CD14-positive monocyte (primary cell): ENCODE data around the gene ADRB1. TPM values are rescaled to one million over a fixed set of nuclear protein-coding genes. Genes with fewer than 3 reads are reported as not detected.
A peak's percentile ranks its signal among the peaks of the same experiment; 100 is the strongest.

Source experiments
- DNase-seq, 3 donors: peaks; one replicate each; pipeline ENCODE4 v3.0.0-alpha.2; 2011 to 2022
- H2AFZ ChIP-seq: 2 replicates; pipeline ENCODE4 v1.6.0; 2012; ENCODE audit warnings: mild to moderate bottlenecking, low read depth, low read length, inconsistent platforms; ENCODE audit not compliant: insufficient read depth, poor library complexity, severe bottlenecking
- H3K27ac ChIP-seq, 2 donors: 1 replicate in 1 of 2; 2 replicates in 1 of 2; pipeline ENCODE4 v1.5.1; 2012 to 2013; ENCODE audit warnings: low read length in 2 of 2, control low read depth in 1 of 2, inconsistent platforms in 1 of 2, low read depth in 1 of 2, mild to moderate bottlenecking in 1 of 2
- H3K27me3 ChIP-seq, 2 donors: one replicate each; pipeline versions ENCODE4 v1.6.0 to v1.6.1; 2011 to 2013; ENCODE audit warnings: low read length in 2 of 2; ENCODE audit not compliant: control insufficient read depth in 2 of 2, insufficient read depth in 2 of 2
- H3K36me3 ChIP-seq, 2 donors: replicated peaks in 1 of 2; 1 replicate in 1 of 2; 2 replicates in 1 of 2; pipeline versions ENCODE4 v1.5.1 to v1.6.1; 2012 to 2013; ENCODE audit warnings: low read length in 2 of 2, control low read depth in 1 of 2, inconsistent platforms in 1 of 2, mild to moderate bottlenecking in 1 of 2; ENCODE audit not compliant: insufficient read depth in 2 of 2, control insufficient read depth in 1 of 2
- H3K4me1 ChIP-seq, 2 donors: 1 replicate in 1 of 2; 2 replicates in 1 of 2; pipeline versions ENCODE4 v1.5.1 to v1.6.1; 2012 to 2013; ENCODE audit warnings: low read length in 2 of 2, control low read depth in 1 of 2, inconsistent platforms in 1 of 2, mild to moderate bottlenecking in 1 of 2, moderate library complexity in 1 of 2; ENCODE audit not compliant: insufficient read depth in 2 of 2, control insufficient read depth in 1 of 2
- H3K4me2 ChIP-seq: replicated peaks from 2 replicates; pipeline ENCODE3; 2012; ENCODE audit warnings: low read length, moderate library complexity, mild to moderate bottlenecking; ENCODE audit not compliant: poor library complexity, severe bottlenecking; ENCODE audit errors: extremely low read depth
- H3K4me3 ChIP-seq, 3 experiments: fragments of 200-600 bp in 1 of 3; sonication (generic) in 1 of 3; replicated peaks in 1 of 3; 1 replicate in 2 of 3; 2 replicates in 1 of 3; pipeline ENCODE4 v1.5.1; 2011 to 2013; ENCODE audit warnings: low read length in 3 of 3, mild to moderate bottlenecking in 3 of 3, control low read depth in 2 of 3, low read depth in 2 of 3, inconsistent platforms in 1 of 3, moderate library complexity in 1 of 3
- H3K79me2 ChIP-seq: 2 replicates; pipeline ENCODE4 v1.6.0; 2012; ENCODE audit warnings: mild to moderate bottlenecking, control low read depth, inconsistent platforms, low read length, moderate library complexity; ENCODE audit not compliant: insufficient read depth
- H3K9ac ChIP-seq: 2 replicates; pipeline ENCODE4 v1.6.0; 2017; ENCODE audit warnings: low read length, mild to moderate bottlenecking; ENCODE audit not compliant: insufficient read depth, poor library complexity, severe bottlenecking
- H3K9me3 ChIP-seq, 2 donors: replicated peaks in 1 of 2; 1 replicate in 1 of 2; 2 replicates in 1 of 2; pipeline versions ENCODE4 v1.5.1 to v1.6.1; 2012 to 2013; ENCODE audit warnings: low read length in 2 of 2, control low read depth in 1 of 2; ENCODE audit not compliant: control insufficient read depth in 1 of 2, insufficient read depth in 1 of 2
- H4K20me1 ChIP-seq: 2 replicates; pipeline ENCODE4 v1.6.0; 2012; ENCODE audit warnings: mild to moderate bottlenecking, low read length, control low read depth, moderate library complexity; ENCODE audit not compliant: insufficient read depth
- H3K27ac Mint-ChIP-seq, 7 donors: one replicate each; pipeline ENCODE4 v1.8.0; 2020; ENCODE audit warnings: mild to moderate bottlenecking in 7 of 7, mixed read lengths in 7 of 7, moderate library complexity in 6 of 7, inconsistent platforms in 2 of 7
- H3K27me3 Mint-ChIP-seq, 3 donors: one replicate each; pipeline ENCODE4 v1.8.0; 2021 to 2022; ENCODE audit warnings: low read depth in 3 of 3, mild to moderate bottlenecking in 3 of 3, mixed read lengths in 3 of 3, moderate library complexity in 3 of 3, inconsistent platforms in 1 of 3
- H3K36me3 Mint-ChIP-seq, 2 donors: one replicate each; pipeline ENCODE4 v1.8.0; 2020; ENCODE audit warnings: mixed read lengths in 2 of 2, inconsistent platforms in 1 of 2, mild to moderate bottlenecking in 1 of 2
- H3K4me1 Mint-ChIP-seq: one replicate; pipeline ENCODE4 v1.8.0; 2020; ENCODE audit warnings: mild to moderate bottlenecking, mixed read lengths
- H3K4me3 Mint-ChIP-seq, 2 donors: one replicate each; pipeline ENCODE4 v1.8.0; 2020; ENCODE audit warnings: mild to moderate bottlenecking in 2 of 2, mixed read lengths in 2 of 2, moderate library complexity in 1 of 2
- H3K9me3 Mint-ChIP-seq, 7 donors: one replicate each; pipeline ENCODE4 v1.8.0; 2020 to 2022; ENCODE audit warnings: mixed read lengths in 7 of 7, mild to moderate bottlenecking in 6 of 7, moderate library complexity in 6 of 7, inconsistent platforms in 2 of 7
- WGBS: methylation state at CpG from one replicate; pipeline ENCODE4 v1.1.5; 2013; ENCODE audit warnings: missing lambda C conversion rate; ENCODE audit not compliant: insufficient coverage; 5-methylcytosine and 5-hydroxymethylcytosine counted together
- intact Hi-C, 2 donors: fragments of 100-400 bp; cut with micrococcal nuclease; formaldehyde crosslinking; loops; one replicate each; pipeline versions ENCODE4 v1.15.0 to v1.15.1; 2023
- polyA plus RNA-seq, 3 donors: library from polyadenylated mRNA; depleted of rRNA in 1 of 3; unstranded in 2 of 3; stranded (reverse) in 1 of 3; fragments of 300-500 nt in 2 of 3; fragments of >200 nt in 1 of 3; fragmentation: Illumina TruSeq in 2 of 3; gene quantifications; 1 replicate in 2 of 3; 2 replicates in 1 of 3; pipeline ENCODE4 v1.2.3, GENCODE V29; 2012 to 2021
- TF ChIP-seq, protein P1 (sequence below): fragments of 200-600 bp; IDR thresholded peaks from one replicate; pipeline ENCODE4 v1.8.0; 2022; ENCODE audit warnings: antibody characterized with exemption, mild to moderate bottlenecking

Gene ADRB1
- polyA plus RNA-seq, 3 donors = 0.05 to 3.4 TPM; not detected in 1

GRCh38 chr10:114079421-114079820 lies 35.8 kb downstream of the ADRB1 start:
- H3K27ac Mint-ChIP-seq = no peak overlapping the region
- no peaks in the 10 kb centered on the region for H3K36me3 ChIP-seq
- H3K27me3 Mint-ChIP-seq = peaks cover 0 to 2% (median 0%) of the 10 kb centered on the region in 3 donors
- no peaks in the 10 kb centered on the region for H3K27me3 ChIP-seq
- H3K9me3 Mint-ChIP-seq = peaks cover 0 to 5% (median 0%) of the 10 kb centered on the region in 7 donors
- H2AFZ ChIP-seq = no peak overlapping the region
- DNase-seq = no peak
- no peak overlapping the region for H3K27ac ChIP-seq
- TF ChIP-seq, protein P1, sequence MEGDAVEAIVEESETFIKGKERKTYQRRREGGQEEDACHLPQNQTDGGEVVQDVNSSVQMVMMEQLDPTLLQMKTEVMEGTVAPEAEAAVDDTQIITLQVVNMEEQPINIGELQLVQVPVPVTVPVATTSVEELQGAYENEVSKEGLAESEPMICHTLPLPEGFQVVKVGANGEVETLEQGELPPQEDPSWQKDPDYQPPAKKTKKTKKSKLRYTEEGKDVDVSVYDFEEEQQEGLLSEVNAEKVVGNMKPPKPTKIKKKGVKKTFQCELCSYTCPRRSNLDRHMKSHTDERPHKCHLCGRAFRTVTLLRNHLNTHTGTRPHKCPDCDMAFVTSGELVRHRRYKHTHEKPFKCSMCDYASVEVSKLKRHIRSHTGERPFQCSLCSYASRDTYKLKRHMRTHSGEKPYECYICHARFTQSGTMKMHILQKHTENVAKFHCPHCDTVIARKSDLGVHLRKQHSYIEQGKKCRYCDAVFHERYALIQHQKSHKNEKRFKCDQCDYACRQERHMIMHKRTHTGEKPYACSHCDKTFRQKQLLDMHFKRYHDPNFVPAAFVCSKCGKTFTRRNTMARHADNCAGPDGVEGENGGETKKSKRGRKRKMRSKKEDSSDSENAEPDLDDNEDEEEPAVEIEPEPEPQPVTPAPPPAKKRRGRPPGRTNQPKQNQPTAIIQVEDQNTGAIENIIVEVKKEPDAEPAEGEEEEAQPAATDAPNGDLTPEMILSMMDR = no peak
- intact Hi-C loops = no loop called here
- no peaks in the 10 kb centered on the region for H3K36me3 Mint-ChIP-seq
- H3K4me3 ChIP-seq = no peak overlapping the region
- peaks cover 11 to 12% of the 10 kb centered on the region in 2 donors for H3K4me1 ChIP-seq
- H4K20me1 ChIP-seq = no peaks in the 10 kb centered on the region
- no peak overlapping the region for H3K4me2 ChIP-seq
- 93% methylated on average over 3 of the region's 5 CpGs for WGBS
- H3K9me3 ChIP-seq = peaks cover 0 to 3% of the 10 kb centered on the region in 2 donors
- peaks cover 27% of the 10 kb centered on the region for H3K4me1 Mint-ChIP-seq
- H3K79me2 ChIP-seq = no peaks in the 10 kb centered on the region
- no peak overlapping the region for H3K9ac ChIP-seq
- H3K4me3 Mint-ChIP-seq = no peak overlapping the region

- peak overlapping the region in 1 of 7 donors; percentile 20 for H3K27ac Mint-ChIP-seq
- H3K36me3 Mint-ChIP-seq = no peaks in the 10 kb centered on the region
- Histone ChIP-seq H4K20me1 (no peaks in the 10 kb centered on the region), H3K27me3 (no peaks in the 10 kb centered on the region), H2AFZ (no peak overlapping the region), H3K9me3 (peaks cover 0 to 3% of the 10 kb centered on the region in 2 donors), H3K79me2 (no peaks in the 10 kb centered on the region), H3K4me3 (no peak overlapping the region), H3K27ac (no peak overlapping the region), H3K9ac (no peak overlapping the region), H3K4me1 (peaks cover 10 to 11% of the 10 kb centered on the region in 2 donors), H3K36me3 (no peaks in the 10 kb centered on the region), H3K4me2 (no peak overlapping the region)
- no peak for DNase-seq
- H3K4me1 Mint-ChIP-seq = peaks cover 18% of the 10 kb centered on the region
- WGBS = 100% methylated on average over 3 of the region's 8 CpGs
- peaks cover 0 to 5% (median 0%) of the 10 kb centered on the region in 7 donors for H3K9me3 Mint-ChIP-seq
- TF ChIP-seq, protein P1 = no peak
- H3K27me3 Mint-ChIP-seq = peaks cover 0 to 2% (median 2%) of the 10 kb centered on the region in 3 donors
- no peak overlapping the region for H3K4me3 Mint-ChIP-seq
- intact Hi-C loops = no loop called here
Observed at GRCh38 chr10:114081911-114082583, 38.4 kb downstream of the ADRB1 start.
